NCI-H2227 (cell line): ENCODE data around the gene MAL.
"Not testable (repeated sequence)": the region's sequence is repeated elsewhere in the genome, so short reads cannot be mapped to it uniquely, and the experiment has no call there.

ENCODE experiments used
- DNase-seq: peaks from one replicate; lab custom pipeline; 2025; ENCODE audit not compliant: unreplicated experiment; lab: John Stamatoyannopoulos, UW

MAL gene

DNA sequence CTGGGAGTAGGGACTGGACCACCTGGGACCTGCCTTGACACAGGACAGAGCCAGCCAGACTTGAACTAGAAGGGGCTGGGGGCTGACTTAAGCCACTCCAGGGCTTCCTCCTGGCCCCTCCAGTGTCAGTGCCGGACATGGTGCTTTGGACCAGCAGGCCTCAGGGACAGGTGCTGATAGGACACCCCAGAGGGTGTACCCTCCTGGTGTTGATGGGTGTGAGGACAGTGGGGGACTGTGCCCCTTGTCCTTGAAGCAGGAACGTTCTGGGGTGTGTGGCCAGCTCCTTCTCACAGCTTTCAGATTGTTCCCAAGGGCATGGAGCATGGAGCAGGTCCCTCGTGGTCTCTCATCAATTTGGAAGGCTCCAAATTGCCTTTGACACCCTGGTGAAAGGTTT lies 6.8 kb downstream of the MAL start:
- DNase-seq = no peak

DNA sequence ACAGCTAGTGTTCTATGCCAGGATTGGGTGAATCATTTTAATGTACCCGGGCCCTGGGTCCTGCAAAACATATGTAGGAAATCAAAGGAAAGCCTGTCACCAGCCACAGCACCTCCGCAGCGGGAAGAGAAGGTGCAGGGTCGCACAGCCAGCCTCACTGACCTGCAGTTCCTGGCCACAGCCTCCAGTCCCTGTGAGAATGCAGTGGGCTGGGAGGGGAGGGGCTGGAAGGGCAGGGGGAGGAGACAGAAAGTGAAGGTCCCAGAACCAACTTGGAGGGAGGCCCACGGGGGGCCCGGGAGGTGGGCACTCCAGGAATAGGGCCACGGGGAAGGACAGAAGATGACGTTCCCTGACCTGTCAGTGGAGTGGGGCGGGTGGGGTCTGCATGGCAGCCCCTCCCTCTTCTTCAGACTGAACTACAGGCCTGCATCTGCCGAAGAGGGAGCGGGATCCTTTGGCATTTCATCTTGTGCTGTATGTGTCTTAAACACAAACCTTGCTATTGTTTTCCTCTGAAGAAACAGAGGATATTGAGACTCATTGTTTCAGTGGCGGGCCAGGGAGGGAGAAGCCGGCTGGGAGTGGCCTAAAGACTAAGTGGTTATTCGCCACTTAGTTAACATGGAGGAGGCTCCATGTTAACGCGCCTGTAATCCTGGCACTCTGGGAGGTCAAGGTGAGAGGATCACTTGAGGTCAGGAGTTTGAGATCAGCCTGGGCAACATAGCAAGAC lies 7.5 kb downstream of the MAL start:
- no peak for DNase-seq

DNA sequence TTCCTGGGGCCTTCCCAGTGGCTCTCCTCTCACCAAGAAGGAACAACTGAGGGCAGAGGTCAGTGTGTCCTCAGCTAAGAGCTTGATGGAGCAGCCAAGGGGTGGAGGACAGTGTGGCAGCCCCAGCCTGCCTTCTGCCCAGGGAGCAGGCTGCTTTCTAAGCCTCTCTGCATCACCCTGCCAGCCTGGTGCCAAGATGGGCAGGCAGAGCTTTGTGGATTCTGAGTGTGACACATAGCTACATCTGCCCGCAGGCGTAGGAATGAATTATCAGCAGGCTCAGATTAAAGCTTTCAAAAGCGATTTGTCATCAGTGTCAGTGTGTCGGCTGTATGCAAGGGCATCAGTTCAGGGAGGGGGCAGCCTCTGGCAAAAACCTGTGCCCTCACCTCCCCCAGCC lies 8.7 kb downstream of the MAL start:
- no peak for DNase-seq

DNA sequence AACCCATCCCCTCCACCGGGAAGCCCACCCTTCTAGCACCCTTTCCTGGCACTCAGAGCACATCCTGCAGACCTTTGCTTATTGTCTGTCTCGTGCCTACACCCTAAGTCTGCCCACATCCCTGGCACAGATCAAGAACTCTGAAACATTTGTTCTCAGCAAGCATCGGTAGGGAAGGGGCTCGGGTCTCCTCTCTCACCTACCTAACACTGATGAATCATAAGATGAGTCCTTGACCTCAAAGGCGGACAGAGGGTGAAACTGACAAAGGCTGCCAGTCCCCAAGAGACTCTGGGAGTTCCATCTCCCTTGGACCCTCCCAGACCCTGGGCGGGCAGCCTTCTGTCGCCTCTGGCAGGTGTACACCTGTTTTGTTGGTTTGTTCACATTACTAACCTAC lies 9.3 kb downstream of the MAL start:
- no peak for DNase-seq

DNA sequence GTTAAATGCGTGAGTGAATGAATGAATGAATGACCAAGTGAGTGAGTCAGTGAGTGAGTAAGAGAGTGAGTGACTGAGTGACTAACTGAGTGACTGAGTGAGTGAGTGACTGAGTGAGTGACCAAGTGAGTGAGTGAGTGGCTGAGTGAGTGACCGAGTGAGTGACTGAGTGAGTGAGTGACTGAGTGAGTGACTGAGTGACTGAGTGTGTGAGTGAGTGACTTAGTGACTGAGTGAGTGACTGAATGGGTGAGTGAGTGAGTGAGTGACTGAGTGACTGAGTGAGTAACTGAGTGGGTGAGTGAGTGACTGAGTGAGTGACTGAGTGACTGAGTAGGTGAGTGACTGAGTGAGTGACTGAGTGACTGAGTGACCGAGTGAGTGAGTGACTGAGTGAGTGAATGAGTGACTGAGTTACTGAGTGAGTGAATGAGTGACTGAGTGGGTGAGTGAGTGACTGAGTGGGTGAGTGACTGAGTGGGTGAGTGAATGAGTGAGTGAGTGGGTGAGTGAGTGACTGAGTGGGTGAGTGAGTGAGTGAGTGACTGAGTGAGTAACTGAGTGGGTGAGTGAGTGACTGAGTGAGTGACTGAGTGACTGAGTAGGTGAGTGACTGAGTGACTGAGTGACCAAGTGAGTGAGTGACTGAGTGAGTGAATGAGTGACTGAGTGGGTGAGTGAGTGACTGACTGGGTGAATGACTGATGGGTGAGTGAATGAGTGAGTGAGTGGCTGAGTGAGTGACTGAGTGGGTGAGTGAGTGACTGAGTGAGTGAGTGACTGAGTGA lies 11.3 kb downstream of the MAL start:
- no peak for DNase-seq

DNA sequence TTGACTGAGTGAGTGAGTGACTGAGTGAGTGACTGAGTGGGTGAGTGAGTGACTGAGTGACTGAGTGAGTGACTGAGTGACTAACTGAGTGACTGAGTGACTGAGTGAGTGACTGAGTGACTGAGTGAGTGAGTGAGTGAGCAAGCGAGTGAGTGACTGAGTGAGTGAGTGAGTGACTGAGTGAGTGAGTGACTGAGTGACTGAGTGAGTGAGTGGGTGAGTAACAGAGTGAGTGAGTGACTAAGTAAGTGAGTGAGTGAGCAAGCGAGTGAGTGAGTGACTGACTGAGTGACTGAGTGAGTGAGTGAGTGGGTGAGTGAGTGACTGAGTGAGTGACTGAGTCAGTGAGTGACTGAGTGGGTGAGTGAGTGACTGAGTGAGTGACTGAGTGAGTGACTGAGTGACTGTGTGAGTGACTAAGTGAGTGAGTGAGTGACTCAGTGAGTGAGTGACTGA lies 11.9 kb downstream of the MAL start:
- no peak for DNase-seq

DNA sequence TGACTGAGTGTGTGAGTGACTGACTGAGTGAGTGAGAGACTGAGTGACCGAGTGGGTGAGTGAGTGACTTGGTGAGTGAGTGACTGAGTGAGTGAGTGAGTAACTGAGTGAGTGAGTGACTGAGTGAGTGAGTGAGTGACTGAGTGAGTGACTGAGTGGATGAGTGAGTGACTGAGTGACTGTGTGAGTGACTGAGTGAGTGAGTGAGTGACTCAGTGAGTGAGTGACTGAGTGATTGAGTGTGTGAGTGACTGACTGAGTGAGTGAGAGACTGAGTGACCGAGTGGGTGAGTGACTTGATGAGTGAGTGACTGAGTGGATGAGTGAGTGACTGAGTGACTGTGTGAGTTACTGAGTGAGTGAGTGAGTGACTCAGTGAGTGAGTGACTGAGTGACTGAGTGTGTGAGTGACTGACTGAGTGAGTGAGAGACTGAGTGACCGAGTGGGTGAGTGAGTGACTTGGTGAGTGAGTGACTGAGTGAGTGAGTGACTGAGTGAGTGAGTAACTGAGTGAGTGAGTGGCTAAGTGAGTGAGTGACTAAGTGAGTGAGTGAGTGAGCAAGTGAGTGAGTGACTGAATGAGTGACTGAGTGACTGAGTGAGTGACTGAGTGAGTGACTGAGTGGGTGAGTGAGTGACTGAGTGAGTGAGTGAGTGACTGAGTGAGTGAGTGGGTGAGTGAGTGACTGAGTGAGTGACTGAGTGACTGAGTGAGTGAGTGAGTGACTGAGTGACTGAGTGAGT lies 12.5 kb downstream of the MAL start:
- DNase-seq = not testable (repeated sequence)

DNA sequence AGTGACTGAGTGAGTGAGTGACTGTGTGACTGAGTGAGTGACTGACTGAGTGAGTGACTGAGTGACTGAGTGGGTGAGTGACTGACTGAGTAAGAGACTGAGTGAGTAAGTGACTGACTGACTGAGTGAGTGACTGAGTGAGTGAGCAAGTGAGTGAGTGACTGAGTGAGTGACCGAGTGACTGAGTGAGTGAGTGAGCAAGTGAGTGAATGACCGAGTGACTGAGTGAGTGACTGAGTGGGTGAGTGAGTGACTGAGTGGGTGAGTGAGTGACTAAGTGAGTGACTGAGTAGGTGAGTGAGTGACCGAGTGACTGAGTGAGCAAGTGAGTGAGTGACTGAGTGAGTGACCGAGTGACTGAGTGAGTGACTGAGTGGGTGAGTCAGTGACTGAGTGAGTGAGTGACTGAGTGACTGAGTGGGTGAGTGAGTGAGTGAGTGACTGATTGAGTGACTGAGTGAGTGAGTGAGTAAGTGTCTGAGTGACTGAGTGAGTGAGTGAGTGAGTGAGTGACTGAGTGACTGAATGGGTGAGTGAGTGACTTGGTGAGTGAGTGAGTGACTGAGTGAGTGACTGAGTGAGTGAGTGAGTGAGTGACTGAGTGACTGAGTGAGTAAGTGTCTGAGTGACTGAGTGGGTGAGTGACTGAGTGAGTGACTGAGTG lies 13.3 kb downstream of the MAL start:
- no peak for DNase-seq

DNA sequence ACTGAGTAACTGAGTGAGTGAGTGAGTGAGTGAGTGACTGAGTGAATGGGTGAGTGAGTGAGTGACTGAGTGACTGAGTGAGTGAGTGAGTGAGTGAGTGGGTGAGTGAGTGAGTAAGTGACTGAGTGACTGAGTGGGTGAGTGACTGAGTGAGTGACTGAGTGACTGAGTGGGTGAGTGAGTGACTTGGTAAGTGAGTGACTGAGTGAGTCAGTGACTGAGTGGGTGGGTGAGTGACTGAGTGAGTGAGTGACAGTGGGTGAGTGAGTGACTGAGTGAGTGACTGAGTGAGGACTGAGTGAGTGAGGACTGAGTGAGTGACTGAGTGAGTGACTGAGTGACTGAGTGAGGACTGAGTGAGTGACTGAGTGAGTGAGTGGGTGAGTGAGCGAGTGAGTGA lies 13.9 kb downstream of the MAL start:
- DNase-seq = no peak

DNA sequence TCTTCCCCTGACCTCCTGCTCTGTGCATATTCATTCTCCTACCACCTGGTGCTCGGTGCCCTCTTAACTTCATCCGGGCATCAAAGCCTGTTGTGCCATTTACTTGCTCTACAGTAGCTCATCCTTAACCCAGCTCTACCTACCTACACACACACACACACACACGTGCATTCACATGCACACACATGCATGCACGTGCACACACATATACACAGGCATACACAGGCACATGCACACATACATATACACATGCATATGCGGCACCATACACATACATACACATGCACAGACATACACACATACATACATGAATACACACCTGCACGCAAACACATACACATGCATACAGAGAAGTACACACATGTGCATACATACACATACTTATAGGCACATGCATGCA lies 14.5 kb downstream of the MAL start:
- no peak for DNase-seq

DNA sequence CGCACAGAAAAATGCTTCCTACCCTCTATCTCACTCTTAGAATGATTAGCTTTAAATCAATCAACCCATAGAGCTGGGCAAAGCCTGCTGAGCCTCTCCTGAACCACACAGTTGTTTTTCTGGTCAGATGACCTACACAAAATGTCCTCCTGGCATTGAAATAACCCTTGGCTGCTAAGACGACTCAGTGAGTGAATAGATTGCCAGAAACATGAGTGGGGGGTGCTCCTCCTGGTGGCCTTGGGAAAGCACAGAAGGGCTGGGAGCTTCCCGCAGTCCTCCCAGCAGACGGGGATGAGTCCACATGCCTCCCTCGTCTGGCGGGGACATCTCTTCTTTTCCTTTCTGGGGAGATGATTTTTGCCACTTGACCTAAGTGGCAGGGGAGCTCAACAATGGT lies 14.9 kb downstream of the MAL start:
- no peak for DNase-seq

DNA sequence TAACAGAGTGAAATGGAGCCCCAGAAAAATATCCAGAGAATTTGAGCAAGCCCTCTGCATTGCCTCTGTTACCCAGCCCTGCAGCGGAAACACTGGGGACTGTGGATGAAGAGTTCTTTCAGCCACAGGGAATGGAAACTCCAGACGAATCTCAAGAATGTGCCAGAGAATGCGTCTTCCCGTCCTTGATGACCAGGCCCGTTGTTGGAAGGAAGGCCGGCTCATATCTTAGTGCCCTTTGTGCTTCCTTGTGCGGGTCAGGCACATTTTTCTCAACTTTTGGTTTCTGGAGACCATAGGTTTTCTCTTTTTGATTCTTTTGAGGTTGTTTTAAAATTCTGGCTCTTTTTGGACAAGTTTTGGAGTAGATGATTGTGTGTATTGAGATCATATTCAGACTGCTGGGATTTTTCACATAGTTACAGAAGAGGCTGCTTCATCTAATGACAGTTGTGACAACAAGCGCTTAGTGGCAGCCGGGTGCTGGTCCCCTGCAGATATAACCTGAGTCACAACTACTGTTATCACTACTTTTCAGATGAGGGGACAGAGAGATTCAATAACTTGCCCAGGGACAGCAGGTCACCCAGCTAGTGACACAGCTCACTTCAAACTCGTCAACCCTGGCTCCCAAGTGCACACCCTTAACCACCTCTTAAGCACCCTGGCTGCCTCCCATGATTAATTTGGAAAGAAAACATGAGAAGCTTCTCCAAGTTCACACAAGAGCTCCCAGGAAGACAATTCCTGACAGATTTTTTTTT lies 15.7 kb downstream of the MAL start:
- no peak for DNase-seq

DNA sequence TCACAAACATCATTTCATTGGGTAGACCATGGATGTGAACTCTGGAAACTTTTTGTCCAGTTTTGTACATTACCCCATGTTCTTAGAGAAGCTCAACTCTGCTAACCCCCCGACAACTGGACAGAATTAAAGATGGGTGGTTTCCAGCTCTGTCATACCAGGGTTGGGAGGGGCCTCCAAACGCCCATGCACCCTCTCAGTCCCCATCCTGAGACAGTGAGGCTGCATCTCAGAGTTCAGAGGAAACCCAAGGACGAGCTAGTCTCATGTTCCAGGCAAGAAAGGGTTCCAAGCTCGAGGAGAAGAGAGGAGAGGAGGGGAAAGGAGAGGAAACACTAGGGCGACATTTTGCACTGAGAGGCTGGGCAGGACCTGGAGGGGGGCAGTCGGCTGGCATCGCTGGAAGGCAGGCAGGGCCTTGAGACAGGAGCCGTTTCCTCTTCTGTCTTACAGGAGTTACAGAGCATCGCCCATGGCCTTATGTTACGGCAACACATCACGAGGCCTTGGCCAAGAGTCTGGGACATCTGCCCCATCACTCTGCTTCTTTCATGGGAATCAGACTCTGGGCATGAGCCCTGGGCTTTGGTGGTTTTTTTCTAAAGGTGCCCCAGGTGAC lies 16.4 kb downstream of the MAL start:
- DNase-seq = no peak

DNA sequence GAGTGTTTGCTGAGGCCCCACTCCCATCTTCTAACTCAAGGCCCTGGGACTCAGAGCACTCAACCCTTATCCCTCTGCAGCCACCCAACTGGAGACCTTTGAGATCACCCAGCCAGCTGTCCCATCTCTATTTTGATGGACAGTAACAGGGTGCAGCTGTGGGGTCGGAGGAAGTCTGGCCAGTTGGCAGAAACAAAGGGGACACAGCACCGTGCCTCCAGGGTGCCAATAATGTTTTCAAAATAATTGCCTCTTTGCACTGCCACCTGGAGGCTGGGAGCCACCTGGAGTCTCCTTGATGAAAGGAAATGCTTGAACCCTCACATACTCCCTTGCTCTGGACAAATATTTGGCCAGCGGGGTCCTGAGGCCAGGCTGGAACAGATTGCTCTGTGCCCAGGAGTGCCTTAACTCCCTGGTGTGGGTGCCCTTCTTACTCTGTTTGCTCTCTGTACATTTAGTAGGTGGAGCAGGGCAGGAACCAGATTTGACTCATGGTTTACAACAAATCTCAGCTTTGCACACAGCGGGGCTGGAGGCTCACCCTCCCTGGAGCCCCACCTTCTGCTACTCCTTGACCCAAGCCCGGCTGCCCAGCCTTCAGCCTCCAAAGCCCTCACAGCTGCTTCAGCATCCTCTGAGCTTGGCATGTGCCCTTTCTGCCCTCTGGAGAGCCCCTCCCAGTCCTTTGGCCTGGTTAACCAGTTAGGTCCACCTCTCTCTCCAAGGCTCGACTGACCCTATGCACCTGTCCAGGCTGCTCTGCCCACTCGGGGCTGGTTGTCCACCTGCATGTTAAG lies 17.2 kb downstream of the MAL start:
- DNase-seq = no peak

DNA sequence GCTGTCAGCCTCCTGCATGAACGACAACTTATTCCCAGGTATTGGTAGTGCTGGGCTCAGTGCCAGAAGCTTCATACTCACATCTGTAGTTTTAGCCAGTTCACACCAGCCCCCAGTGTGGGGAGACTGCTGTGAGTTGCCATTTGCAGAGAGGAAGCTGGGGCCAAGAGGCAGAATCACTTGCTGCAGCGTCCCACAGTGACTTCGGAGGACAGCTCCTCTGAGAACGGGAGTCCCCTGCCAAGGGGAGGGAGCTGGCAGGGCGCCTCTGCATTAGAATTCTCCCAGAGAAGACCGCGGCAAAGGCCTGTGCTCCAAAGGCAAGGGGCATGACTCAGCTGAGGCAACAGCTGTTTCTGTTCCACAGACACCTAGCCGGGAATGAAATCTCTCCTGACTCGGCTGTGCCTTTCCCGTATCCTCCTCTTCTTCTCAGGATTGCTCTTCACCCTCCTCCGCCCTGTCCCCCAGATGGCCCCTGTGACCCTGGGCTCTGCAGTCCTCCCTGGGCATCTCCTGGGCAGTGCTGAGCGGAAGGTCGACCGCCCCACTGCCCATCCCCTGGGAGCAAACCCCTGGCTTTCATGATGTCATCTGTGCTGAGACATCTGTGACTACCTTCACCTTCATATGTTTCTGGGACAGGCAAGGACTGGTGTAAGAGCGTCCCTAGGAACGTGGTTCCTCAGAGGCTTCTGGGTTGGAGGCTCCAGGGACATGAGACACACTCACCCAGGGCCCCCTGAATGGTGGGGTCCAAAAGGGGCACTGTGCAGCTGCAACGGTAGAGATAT lies 18.0 kb downstream of the MAL start:
- DNase-seq = peak; percentile 10

DNA sequence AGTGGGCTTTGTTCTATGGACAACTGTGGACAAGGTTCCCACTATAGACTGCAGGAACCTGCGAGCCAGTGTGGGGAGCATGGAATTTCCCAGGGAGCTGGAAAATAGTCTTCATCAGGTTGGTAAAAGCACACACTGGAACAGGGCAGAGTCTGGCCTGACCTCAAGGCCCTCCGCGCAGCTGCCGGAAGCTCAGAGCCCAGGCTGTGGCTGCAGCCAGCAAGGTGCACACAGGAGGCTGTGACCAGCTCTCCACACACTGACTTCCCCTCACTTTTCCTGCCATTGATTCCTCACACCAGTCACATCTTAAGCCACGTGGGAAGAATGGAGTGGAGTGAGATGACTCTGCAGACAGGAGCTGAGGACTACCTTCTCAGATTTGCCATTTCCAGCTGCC lies 19.1 kb downstream of the MAL start:
- no peak for DNase-seq

DNA sequence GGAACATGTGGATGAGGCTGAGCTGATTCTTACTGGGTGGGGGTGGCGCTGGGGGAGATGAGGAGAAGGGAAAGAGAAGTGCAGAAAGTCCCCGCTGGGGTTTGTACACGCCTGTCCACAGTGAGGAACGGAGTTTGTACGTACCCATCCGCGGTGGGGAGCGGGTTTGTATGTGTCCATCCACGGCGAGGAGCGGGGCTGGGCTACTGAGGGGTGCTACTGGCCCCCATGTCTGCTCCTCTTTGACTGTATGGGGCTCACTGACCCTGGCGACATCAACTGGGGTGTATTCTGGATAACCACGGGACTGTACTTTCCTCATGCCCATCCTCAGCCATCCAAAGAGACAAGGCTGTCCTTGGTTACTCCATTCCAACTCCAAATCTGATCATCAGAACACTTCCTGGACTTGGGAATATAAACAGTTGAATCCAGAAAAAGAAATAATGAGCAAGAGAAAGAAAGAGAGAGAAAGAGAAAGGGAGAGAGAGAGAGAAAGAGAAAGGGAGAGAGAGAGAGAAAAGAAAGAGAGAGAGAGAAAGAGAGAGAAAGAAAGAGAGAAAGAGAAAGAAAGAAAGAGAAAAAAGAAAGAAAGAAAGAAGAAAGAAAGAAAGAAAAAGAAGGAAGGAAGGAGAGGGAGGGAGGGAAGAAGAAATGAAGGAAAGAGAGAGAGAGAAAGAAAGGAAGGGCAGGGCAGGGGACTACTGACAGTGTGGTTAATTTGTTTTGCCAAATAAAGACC lies 21.0 kb downstream of the MAL start:
- DNase-seq = no peak
